Neuronal stem cell (in vitro differentiated cells): ENCODE results near the gene NPAS3.

ENCODE experiments used
- DNase-seq: peaks from one replicate; pipeline ENCODE4 v3.0.0-alpha.2; 2013; ENCODE audit warnings: low spot score
- H2AFZ ChIP-seq: one replicate; pipeline ENCODE4 v1.6.1; 2013; ENCODE audit warnings: mild to moderate bottlenecking, low read length, inconsistent platforms
- H2AK5ac ChIP-seq: 2 replicates; pipeline ENCODE4 v1.6.1; 2013; ENCODE audit warnings: low read depth, mild to moderate bottlenecking, inconsistent platforms, low read length, moderate library complexity, mixed read lengths
- H2BK120ac ChIP-seq: 2 replicates; pipeline ENCODE4 v1.6.1; 2013; ENCODE audit warnings: low read depth, mild to moderate bottlenecking, inconsistent platforms, low read length, moderate library complexity, mixed read lengths
- H2BK12ac ChIP-seq: one replicate; pipeline ENCODE4 v1.6.1; 2013; ENCODE audit warnings: low read length, inconsistent platforms
- H2BK15ac ChIP-seq: 2 replicates; pipeline ENCODE4 v1.6.1; 2013; ENCODE audit warnings: mild to moderate bottlenecking, low read length, inconsistent platforms, mixed read lengths
- H2BK5ac ChIP-seq: one replicate; pipeline ENCODE4 v1.6.1; 2013; ENCODE audit warnings: inconsistent platforms, mild to moderate bottlenecking, low read length, moderate library complexity
- H3K14ac ChIP-seq: one replicate; pipeline ENCODE4 v1.6.1; 2013; ENCODE audit warnings: low read length, inconsistent platforms
- H3K18ac ChIP-seq: 2 replicates; pipeline ENCODE4 v1.6.1; 2013; ENCODE audit warnings: low read length, inconsistent platforms
- H3K23ac ChIP-seq: 2 replicates; pipeline ENCODE4 v1.6.1; 2013; ENCODE audit warnings: low read depth, mild to moderate bottlenecking, mixed read lengths, low read length, inconsistent platforms; ENCODE audit not compliant: poor library complexity
- H3K27ac ChIP-seq: replicated peaks from 3 replicates; pipeline ENCODE4 v1.5.1; 2013; ENCODE audit warnings: low read length, inconsistent platforms
- H3K27me3 ChIP-seq, 3 experiments: 2 replicates each; pipeline ENCODE4 v1.6.1; 2013; ENCODE audit warnings: low read length in 3 of 3, mild to moderate bottlenecking in 2 of 3, inconsistent platforms in 1 of 3, low read depth in 1 of 3, mixed read lengths in 1 of 3, moderate library complexity in 1 of 3; ENCODE audit not compliant: control insufficient read depth in 3 of 3, insufficient read depth in 3 of 3
- H3K36me3 ChIP-seq, 2 donors: replicated peaks in 1 of 2; 2 replicates each; pipeline ENCODE4 v1.6.1; 2013; ENCODE audit warnings: low read length in 2 of 2; ENCODE audit not compliant: control insufficient read depth in 2 of 2, insufficient read depth in 2 of 2
- H3K4ac ChIP-seq: 2 replicates; pipeline ENCODE4 v1.6.1; 2013; ENCODE audit warnings: inconsistent platforms, mild to moderate bottlenecking, low read length, moderate library complexity
- H3K4me1 ChIP-seq, 2 donors: 1 replicate in 1 of 2; 2 replicates in 1 of 2; pipeline ENCODE4 v1.6.1; 2013; ENCODE audit warnings: low read length in 2 of 2, low read depth in 1 of 2; ENCODE audit not compliant: control insufficient read depth in 2 of 2, insufficient read depth in 1 of 2
- H3K4me2 ChIP-seq: one replicate; pipeline ENCODE4 v1.6.1; 2013; ENCODE audit warnings: mild to moderate bottlenecking, low read length, inconsistent platforms; ENCODE audit not compliant: insufficient read depth, poor library complexity, severe bottlenecking
- H3K4me3 ChIP-seq, 2 donors: 2 replicates each; pipeline ENCODE4 v1.5.1; 2013; ENCODE audit warnings: low read length in 2 of 2, mild to moderate bottlenecking in 2 of 2, inconsistent platforms in 1 of 2, moderate library complexity in 1 of 2
- H3K79me1 ChIP-seq: one replicate; pipeline ENCODE4 v1.6.1; 2013; ENCODE audit warnings: low read depth, mild to moderate bottlenecking, inconsistent platforms, low read length, moderate library complexity
- H3K9ac ChIP-seq: one replicate; pipeline ENCODE4 v1.6.1; 2013; ENCODE audit warnings: mild to moderate bottlenecking, low read depth, low read length, inconsistent platforms; ENCODE audit not compliant: poor library complexity
- H3K9me3 ChIP-seq, 2 donors: replicated peaks in 1 of 2; 2 replicates each; pipeline versions ENCODE3 to v1.6.1; 2013; ENCODE audit warnings: low read length in 2 of 2, mild to moderate bottlenecking in 2 of 2, inconsistent platforms in 1 of 2, low read depth in 1 of 2, mixed read lengths in 1 of 2, moderate library complexity in 1 of 2; ENCODE audit not compliant: control insufficient read depth in 2 of 2, insufficient read depth in 1 of 2
- H4K8ac ChIP-seq: one replicate; pipeline ENCODE4 v1.6.1; 2013; ENCODE audit warnings: low read depth, mild to moderate bottlenecking, inconsistent platforms, low read length, moderate library complexity
- H4K91ac ChIP-seq: one replicate; pipeline ENCODE4 v1.6.1; 2013; ENCODE audit warnings: low read length, low read depth, mild to moderate bottlenecking, inconsistent platforms; ENCODE audit not compliant: poor library complexity
- WGBS, 2 donors: extraction: QIAGEN DNeasy Blood & Tissue Kit; methylation state at CpG; one replicate each; pipeline ENCODE4 v1.1.7; 2013; ENCODE audit warnings: missing lambda C conversion rate in 2 of 2, mixed read lengths in 1 of 2; ENCODE audit not compliant: insufficient read length in 2 of 2, insufficient replicate concordance in 1 of 2; ENCODE audit errors: extremely low coverage in 2 of 2; 5-methylcytosine and 5-hydroxymethylcytosine counted together

NPAS3 gene

DNA sequence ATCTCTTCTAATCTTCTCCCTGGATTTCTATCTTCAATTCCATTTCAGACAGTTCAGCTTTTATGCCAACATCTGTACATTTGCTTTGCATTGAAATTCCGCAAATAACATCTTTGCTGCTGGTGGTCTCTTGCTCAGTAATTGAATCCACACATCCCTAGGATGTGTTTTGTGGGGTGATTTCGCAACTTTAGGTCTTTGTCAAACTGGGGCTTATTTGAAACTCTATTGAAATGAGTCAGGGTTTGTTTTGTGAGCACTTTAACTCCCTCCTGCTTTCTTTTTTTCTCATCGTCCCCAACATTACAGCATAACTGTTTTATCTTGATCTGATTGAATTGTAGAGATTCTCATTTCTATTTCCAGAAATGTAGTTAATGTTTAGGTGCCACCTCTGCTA is 404.3 kb downstream of the NPAS3 start:
- Histone ChIP-seq H3K4me3 (no peak overlapping the region), H2BK120ac (no peak overlapping the region), H3K79me1 (no peaks in the 10 kb centered on the region), H2BK12ac (no peak overlapping the region), H4K8ac (no peak overlapping the region), H4K91ac (no peak overlapping the region), H3K27me3 (no peaks in the 10 kb centered on the region), H2AK5ac (no peak overlapping the region), H3K14ac (no peak overlapping the region), H3K4me1 (peaks cover 0 to 17% of the 10 kb centered on the region in 2 donors), H3K4ac (no peak overlapping the region), H2BK5ac (no peak overlapping the region), H2AFZ (no peak overlapping the region), H3K27ac (no peak overlapping the region), H3K9me3 (peaks cover 0 to 10% of the 10 kb centered on the region in 2 donors), H3K18ac (no peak overlapping the region), H3K23ac (no peak overlapping the region), H3K9ac (no peak overlapping the region), H2BK15ac (no peak overlapping the region), H3K4me2 (no peak overlapping the region), H3K36me3 (no peaks in the 10 kb centered on the region)
- no peak for DNase-seq
- no CpG with 5 or more reads among the region's 3 CpGs for WGBS, 2 donors

DNA sequence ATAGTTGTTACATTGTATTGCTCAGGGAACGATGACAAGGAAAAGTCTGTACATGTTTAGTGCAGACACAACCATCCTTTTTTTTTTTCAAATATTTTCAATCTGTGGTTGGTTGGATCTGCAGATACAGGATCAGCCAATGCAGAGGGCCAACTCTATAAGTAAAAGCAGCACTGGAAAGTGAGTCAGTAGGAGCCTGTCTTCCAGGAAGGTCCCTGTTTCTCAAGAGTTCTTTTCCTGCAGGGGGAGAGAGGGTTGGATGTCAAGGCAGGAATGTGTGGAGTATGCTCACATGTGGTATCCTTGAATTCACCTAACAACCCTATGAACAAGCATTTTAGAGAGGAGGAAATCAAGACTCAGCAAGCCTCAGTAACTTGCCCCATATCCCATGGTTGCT is 409.1 kb downstream of the NPAS3 start:
- Histone ChIP-seq H3K14ac (no peak overlapping the region), H2BK12ac (no peak overlapping the region), H3K9me3 (peaks cover 0 to 11% of the 10 kb centered on the region in 2 donors), H3K9ac (no peak overlapping the region), H4K8ac (no peak overlapping the region), H3K27me3 (no peaks in the 10 kb centered on the region), H3K27ac (no peak overlapping the region), H3K4me2 (no peak overlapping the region), H3K4ac (no peak overlapping the region), H2BK120ac (no peak overlapping the region), H3K18ac (no peak overlapping the region), H4K91ac (no peak overlapping the region), H3K36me3 (peaks cover 0 to 3% of the 10 kb centered on the region in 2 donors), H3K4me3 (no peak overlapping the region), H3K23ac (no peak overlapping the region), H2BK15ac (no peak overlapping the region), H3K4me1 (peaks cover 5 to 11% of the 10 kb centered on the region in 2 donors), H2BK5ac (no peak overlapping the region), H2AFZ (no peak overlapping the region), H3K79me1 (no peaks in the 10 kb centered on the region), H2AK5ac (no peak overlapping the region)
- DNase-seq: no peak
- WGBS, 2 donors: no CpG with 5 or more reads among the region's 1 CpG

DNA sequence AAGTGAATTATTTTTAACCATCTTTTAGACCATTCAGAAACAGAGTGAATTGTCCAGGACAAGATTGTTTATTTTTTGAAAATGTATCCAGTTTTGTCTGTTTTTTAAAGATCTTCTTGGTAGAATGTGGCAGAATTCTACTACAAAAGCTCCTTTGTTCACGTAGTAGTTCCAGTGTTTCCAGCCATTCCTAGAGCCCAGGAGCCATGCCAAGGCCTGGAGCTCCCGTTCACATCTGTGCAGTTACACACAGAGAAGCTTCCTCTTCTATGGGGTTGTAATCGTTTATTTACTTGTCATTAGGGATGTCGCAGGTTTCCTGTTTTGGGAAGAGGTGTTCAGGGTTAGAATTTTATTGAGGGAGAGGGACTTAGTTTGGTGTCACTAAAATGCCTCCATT is 409.8 kb downstream of the NPAS3 start:
- no peak overlapping the region for H2AK5ac ChIP-seq
- H3K14ac ChIP-seq: no peak overlapping the region
- peaks cover 0 to 3% of the 10 kb centered on the region in 2 donors for H3K36me3 ChIP-seq
- no peak overlapping the region for H4K91ac ChIP-seq
- H2AFZ ChIP-seq: no peak overlapping the region
- peaks cover 0 to 11% of the 10 kb centered on the region in 2 donors for H3K9me3 ChIP-seq
- no peaks in the 10 kb centered on the region for H3K79me1 ChIP-seq
- H3K27me3 ChIP-seq: no peaks in the 10 kb centered on the region
- H3K4me1 ChIP-seq: peaks cover 5% of the 10 kb centered on the region in 2 donors
- no peak overlapping the region for H3K4me3 ChIP-seq
- no peak overlapping the region for H3K9ac ChIP-seq
- H2BK12ac ChIP-seq: no peak overlapping the region
- H3K27ac ChIP-seq: no peak overlapping the region
- no peak overlapping the region for H2BK120ac ChIP-seq
- DNase-seq: no peak
- WGBS, 2 donors: no CpG with 5 or more reads among the region's 4 CpGs
- H3K18ac ChIP-seq: no peak overlapping the region
- H3K23ac ChIP-seq: no peak overlapping the region
- no peak overlapping the region for H3K4ac ChIP-seq
- no peak overlapping the region for H4K8ac ChIP-seq
- H3K4me2 ChIP-seq: no peak overlapping the region
- H2BK5ac ChIP-seq: no peak overlapping the region
- H2BK15ac ChIP-seq: no peak overlapping the region

DNA sequence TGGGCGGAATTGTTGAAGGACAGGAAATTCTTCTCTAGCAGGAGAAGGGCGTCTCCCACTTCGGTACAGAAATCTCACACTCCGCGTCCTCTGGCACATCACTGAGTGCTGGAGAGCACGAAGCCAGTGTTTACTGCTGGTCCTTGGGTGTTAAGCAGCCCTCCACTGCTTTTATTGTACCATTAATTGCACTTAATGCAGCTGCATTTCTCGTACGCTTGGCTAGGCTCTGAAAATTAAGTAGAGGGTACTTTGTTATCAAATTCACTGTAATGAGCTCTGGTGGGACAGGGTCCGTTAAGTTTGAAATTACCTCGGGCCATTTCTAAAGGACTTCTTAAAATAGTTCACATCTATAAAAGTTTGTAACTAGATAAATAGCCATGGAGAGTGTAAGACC is 411.2 kb downstream of the NPAS3 start:
- Histone ChIP-seq H4K91ac (no peak overlapping the region), H3K9ac (no peak overlapping the region), H3K27ac (no peak overlapping the region), H3K4me3 (no peak overlapping the region), H3K27me3 (no peaks in the 10 kb centered on the region), H3K4me2 (no peak overlapping the region), H2AK5ac (no peak overlapping the region), H2BK120ac (no peak overlapping the region), H3K4ac (no peak overlapping the region), H3K9me3 (peaks cover 0 to 8% of the 10 kb centered on the region in 2 donors), H3K36me3 (peaks cover 0 to 6% of the 10 kb centered on the region in 2 donors), H3K14ac (no peak overlapping the region), H4K8ac (no peak overlapping the region), H3K23ac (no peak overlapping the region), H2AFZ (no peak overlapping the region), H3K4me1 (peaks cover 2 to 5% of the 10 kb centered on the region in 2 donors), H2BK15ac (no peak overlapping the region), H3K79me1 (no peaks in the 10 kb centered on the region), H3K18ac (no peak overlapping the region), H2BK5ac (no peak overlapping the region), H2BK12ac (no peak overlapping the region)
- DNase-seq: no peak
- no CpG with 5 or more reads among the region's 10 CpGs for WGBS, 2 donors
